ENCODE results near the gene ARID1B.

DNA sequence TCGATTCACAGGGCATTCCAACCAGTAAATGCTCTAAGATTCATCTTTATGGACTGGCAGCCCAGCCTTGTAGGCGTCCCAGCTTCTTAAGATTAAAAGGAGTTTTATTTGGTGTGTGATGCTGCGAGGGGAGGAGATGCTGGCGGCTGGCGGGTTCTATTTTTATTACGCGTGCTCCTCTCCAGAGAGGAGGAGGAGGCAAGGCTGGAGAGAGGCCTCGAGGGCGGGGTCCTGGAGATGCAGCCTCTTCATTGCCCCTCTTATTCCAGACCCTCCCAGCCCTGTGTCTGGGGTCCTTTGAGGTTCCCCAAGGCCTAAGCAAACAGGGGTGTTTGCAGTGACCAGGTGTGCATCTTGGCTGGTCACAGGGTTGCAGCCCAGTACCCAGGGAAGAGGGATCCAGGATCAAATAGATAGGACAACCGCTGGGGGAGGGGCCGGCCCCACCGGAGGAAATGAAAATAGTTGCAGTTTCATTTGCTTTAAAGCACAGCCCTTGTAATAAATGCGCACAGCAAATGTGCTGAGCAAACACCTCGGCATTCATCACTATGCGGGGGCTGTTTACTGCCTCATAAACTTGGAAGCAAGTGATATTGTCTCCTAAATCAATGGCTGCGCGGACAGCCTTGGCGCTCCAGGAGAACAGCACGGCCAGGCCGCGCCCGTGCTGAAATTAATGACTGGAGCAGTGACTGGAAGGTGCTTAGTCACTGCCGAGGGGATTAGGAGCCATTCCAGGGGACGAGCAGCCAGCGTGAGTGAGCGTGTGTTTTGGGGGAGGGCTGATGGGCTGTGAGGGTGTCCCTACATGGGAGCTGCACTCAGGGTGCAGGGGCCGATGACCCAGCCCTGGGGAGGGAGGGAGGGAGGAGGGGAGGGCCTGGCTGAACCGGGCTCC, 463.1 kb downstream of the ARID1B start:
- TF ChIP-seq, protein P1, sequence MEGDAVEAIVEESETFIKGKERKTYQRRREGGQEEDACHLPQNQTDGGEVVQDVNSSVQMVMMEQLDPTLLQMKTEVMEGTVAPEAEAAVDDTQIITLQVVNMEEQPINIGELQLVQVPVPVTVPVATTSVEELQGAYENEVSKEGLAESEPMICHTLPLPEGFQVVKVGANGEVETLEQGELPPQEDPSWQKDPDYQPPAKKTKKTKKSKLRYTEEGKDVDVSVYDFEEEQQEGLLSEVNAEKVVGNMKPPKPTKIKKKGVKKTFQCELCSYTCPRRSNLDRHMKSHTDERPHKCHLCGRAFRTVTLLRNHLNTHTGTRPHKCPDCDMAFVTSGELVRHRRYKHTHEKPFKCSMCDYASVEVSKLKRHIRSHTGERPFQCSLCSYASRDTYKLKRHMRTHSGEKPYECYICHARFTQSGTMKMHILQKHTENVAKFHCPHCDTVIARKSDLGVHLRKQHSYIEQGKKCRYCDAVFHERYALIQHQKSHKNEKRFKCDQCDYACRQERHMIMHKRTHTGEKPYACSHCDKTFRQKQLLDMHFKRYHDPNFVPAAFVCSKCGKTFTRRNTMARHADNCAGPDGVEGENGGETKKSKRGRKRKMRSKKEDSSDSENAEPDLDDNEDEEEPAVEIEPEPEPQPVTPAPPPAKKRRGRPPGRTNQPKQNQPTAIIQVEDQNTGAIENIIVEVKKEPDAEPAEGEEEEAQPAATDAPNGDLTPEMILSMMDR (conservative IDR thresholded peaks at IDR 0.05; ENCODE audit: low read length): no peak
- no peak for TF ChIP-seq EZH2phosphoT487 (IDR thresholded peaks at IDR 0.05; ENCODE audit: borderline replicate concordance, low read depth, low read length)

All from OCI-LY7 (cell line).